SK-N-SH (cell line): Measurements from ENCODE around the gene ABCG1. TPM values are rescaled to one million over a fixed set of nuclear protein-coding genes. Genes with fewer than 3 reads are reported as not detected.

ENCODE experiments used
- CTCF ChIA-PET: fragments of 300-600, 350-600 bp; formaldehyde crosslinking; extraction: SDS; loops from one replicate; lab custom pipeline; 2021; lab: Yijun Ruan, JAX
- POLR2A ChIA-PET: fragments of 350-600 bp; sonication (Branson Sonifier 250); formaldehyde crosslinking; extraction: SDS; loops from one replicate; lab custom pipeline; 2020; ENCODE audit warnings: antibody characterized with exemption, inconsistent platforms; lab: Yijun Ruan, JAX
- DNase-seq: peaks from one replicate; pipeline ENCODE4 v3.0.0; 2012
- H2AFZ ChIP-seq: fragments of 200-600 bp; sonication (generic); 2 replicates; pipeline ENCODE4 v1.8.1; 2016; ENCODE audit warnings: antibody characterized with exemption, mild to moderate bottlenecking, low read depth
- H3F3A ChIP-seq: fragments of 200-600 bp; sonication (generic); replicated peaks from 2 replicates; pipeline ENCODE3; 2016; ENCODE audit warnings: antibody characterized with exemption, mild to moderate bottlenecking; ENCODE audit not compliant: insufficient read depth
- H3K27ac ChIP-seq, 2 experiments: fragments of 200-500 bp in 1 of 2; fragments of 200-600 bp in 1 of 2; sonication (Bioruptor generic) in 1 of 2; sonication (generic), shearing (Covaris generic) in 1 of 2; 2 replicates each; pipeline versions ENCODE4 v1.5.1 to v1.6.1; 2014 to 2016; ENCODE audit warnings: low read depth in 2 of 2, inconsistent platforms in 1 of 2, low read length in 1 of 2, mild to moderate bottlenecking in 1 of 2, mixed read lengths in 1 of 2
- H3K27me3 ChIP-seq: fragments of 200-600 bp; sonication (generic), shearing (Covaris generic); 2 replicates; pipeline ENCODE4 v1.6.1; 2016; ENCODE audit warnings: mixed run types; ENCODE audit not compliant: insufficient read depth
- H3K36me3 ChIP-seq, 2 experiments: fragments of 200-500 bp in 1 of 2; fragments of 200-600 bp in 1 of 2; sonication (Bioruptor generic) in 1 of 2; sonication (generic) in 1 of 2; replicated peaks in 1 of 2; 2 replicates each; pipeline versions ENCODE3 to v1.5.1; 2014 to 2016; ENCODE audit warnings: low read length in 1 of 2, mild to moderate bottlenecking in 1 of 2; ENCODE audit not compliant: insufficient read depth in 2 of 2, control insufficient read depth in 1 of 2
- H3K4me1 ChIP-seq, 2 experiments: fragments of 200-500 bp in 1 of 2; fragments of 200-600 bp in 1 of 2; sonication (Bioruptor generic) in 1 of 2; sonication (generic), shearing (Covaris generic) in 1 of 2; 2 replicates each; pipeline versions ENCODE4 v1.5.1 to v1.6.1; 2014 to 2016; ENCODE audit warnings: low read depth in 1 of 2, low read length in 1 of 2, mixed run types in 1 of 2; ENCODE audit not compliant: insufficient read depth in 2 of 2, control insufficient read depth in 1 of 2
- H3K4me2 ChIP-seq: fragments of 200-600 bp; sonication (generic), shearing (Covaris generic); 2 replicates; pipeline ENCODE4 v1.6.1; 2017; ENCODE audit warnings: mixed run types
- H3K4me3 ChIP-seq, 2 experiments: fragments of 200-500 bp in 1 of 2; fragments of 200-600 bp in 1 of 2; sonication (Bioruptor generic) in 1 of 2; sonication (generic), shearing (Covaris generic) in 1 of 2; 2 replicates each; pipeline versions ENCODE4 v1.5.1 to v1.8.1; 2014 to 2016; ENCODE audit warnings: low read depth in 2 of 2, inconsistent platforms in 1 of 2, low read length in 1 of 2, mild to moderate bottlenecking in 1 of 2, mixed read lengths in 1 of 2, moderate library complexity in 1 of 2
- H3K79me2 ChIP-seq: fragments of 200-600 bp; sonication (generic); 2 replicates; pipeline ENCODE4 v1.8.1; 2017; ENCODE audit warnings: mild to moderate bottlenecking; ENCODE audit not compliant: insufficient read depth
- H3K9ac ChIP-seq: fragments of 200-600 bp; sonication (generic); 2 replicates; pipeline ENCODE4 v1.6.1; 2017; ENCODE audit warnings: mixed run types
- H3K9me2 ChIP-seq: fragments of 200-600 bp; sonication (generic); 2 replicates; pipeline ENCODE4 v1.6.1; 2017; ENCODE audit warnings: mixed run types
- H3K9me3 ChIP-seq: fragments of 200-600 bp; sonication (generic); 2 replicates; pipeline ENCODE4 v1.6.1; 2017; ENCODE audit warnings: mixed run types, mild to moderate bottlenecking, moderate library complexity
- H4K20me1 ChIP-seq: fragments of 200-600 bp; sonication (generic); 2 replicates; pipeline ENCODE4 v1.6.1; 2017; ENCODE audit warnings: mild to moderate bottlenecking, mixed run types; ENCODE audit not compliant: insufficient read depth
- CTCF ChIP-seq: fragments of 200-600 bp; sonication (generic); IDR thresholded peaks from 2 replicates; pipeline ENCODE4 v1.6.1; 2017; ENCODE audit warnings: antibody characterized with exemption, mild to moderate bottlenecking, moderate library complexity
- EP300 ChIP-seq, 2 experiments: IDR thresholded peaks; 2 replicates each; pipeline versions ENCODE4 v1.4.0 to v1.6.1; 2012; ENCODE audit warnings: borderline replicate concordance in 1 of 2, low read depth in 1 of 2, low read length in 1 of 2
- EZH2phosphoT487 ChIP-seq: fragments of 200-600 bp; sonication (generic); IDR thresholded peaks from 2 replicates; pipeline ENCODE4 v1.6.1; 2017; ENCODE audit warnings: low read depth, mixed run types, mild to moderate bottlenecking, antibody characterized with exemption, moderate library complexity, borderline replicate concordance
- FOXM1 ChIP-seq: IDR thresholded peaks from 2 replicates; pipeline ENCODE4 v1.4.0; 2012; ENCODE audit warnings: low read depth, mild to moderate bottlenecking
- NRF1 ChIP-seq: IDR thresholded peaks from 2 replicates; pipeline ENCODE4 v1.6.1; 2012; ENCODE audit warnings: low read depth, mild to moderate bottlenecking, low read length
- RAD21 ChIP-seq: IDR thresholded peaks from 2 replicates; pipeline ENCODE4 v1.6.1; 2012; ENCODE audit warnings: mild to moderate bottlenecking, low read length
- RCOR1 ChIP-seq: fragments of 150-350 bp; IDR thresholded peaks from 2 replicates; pipeline ENCODE4 v1.6.1; 2017; ENCODE audit warnings: antibody characterized with exemption, low read length
- RFX5 ChIP-seq: IDR thresholded peaks from 2 replicates; pipeline ENCODE4 v1.6.1; 2012; ENCODE audit warnings: mild to moderate bottlenecking, improper control_type of control experiment, low read length
- SIN3A ChIP-seq: IDR thresholded peaks from 2 replicates; pipeline ENCODE4 v1.6.1; 2012; ENCODE audit warnings: low read depth, mild to moderate bottlenecking, low read length, moderate library complexity, borderline replicate concordance
- TEAD4 ChIP-seq: IDR thresholded peaks from 2 replicates; pipeline ENCODE4 v1.4.0; 2012; ENCODE audit warnings: mild to moderate bottlenecking, borderline replicate concordance; ENCODE audit not compliant: insufficient read depth
- USF1 ChIP-seq: IDR thresholded peaks from 2 replicates; pipeline ENCODE4 v1.4.0; 2012; ENCODE audit warnings: low read depth, borderline replicate concordance
- USF2 ChIP-seq: fragments of 150-350 bp; IDR thresholded peaks from 2 replicates; pipeline ENCODE4 v1.6.1; 2017; ENCODE audit warnings: antibody characterized with exemption, low read length, low read depth, borderline replicate concordance
- WGBS: methylation state at CpG from one replicate; pipeline ENCODE4 v1.1.6; 2017; ENCODE audit warnings: low lambda C conversion rate; 5-methylcytosine and 5-hydroxymethylcytosine counted together
- polyA plus RNA-seq, 3 experiments: library from polyadenylated mRNA; depleted of rRNA; stranded (reverse); fragments of >200 nt; gene quantifications; 2 replicates each; pipeline ENCODE4 v1.2.3, GENCODE V29; 2012

ABCG1 gene
- polyA plus RNA-seq (2012; rRNA removed): 0.07 and 0.11 TPM in 2 replicates
- 0.06 and 0.13 TPM in 2 replicates for polyA plus RNA-seq (2012; cell fraction: cytosol; rRNA removed)
- polyA plus RNA-seq (2012; cell fraction: nucleus; rRNA removed): 0.14 and 0.18 TPM in 2 replicates

GRCh38 chr21:42218836-42219605, at the start of gene ABCG1:
Gene ABCG1 (plus strand): TSS chr21:42219140. CDS start chr21:42219263, 123 bp downstream.
- Histone ChIP-seq H3K27me3 (peaks cover 11% of the 10 kb centered on the region; the same call in 1 of the 2 replicates), H3K4me2 (peak within 1 kb of the TSS; percentile 73), H2AFZ (no peak within 1 kb of the TSS; the same call in 1 of the 2 replicates), H3K4me3 (peak within 1 kb of the TSS; percentile 55 to 58; a peak in 3 of 4 replicates), H3K9me2 (no peaks in the 10 kb centered on the region), H3K79me2 (no peaks in the 10 kb centered on the region), H3K27ac (peak within 1 kb of the TSS in 1 of 2 experiments; percentile 79; a peak in 1 of 4 replicates), H3K4me1 (peaks cover 0 to 34% of the 10 kb centered on the region in 2 experiments; a peak in 2 of 4 replicates), H3K36me3 (no peaks in the 10 kb centered on the region), H3K9ac (no peak within 1 kb of the TSS), H3K9me3 (no peaks in the 10 kb centered on the region), H3F3A (no peaks in the 10 kb centered on the region), H4K20me1 (no peaks in the 10 kb centered on the region)
- TF ChIP-seq CTCF: no peak
- peak; percentile 27; the same call in 1 of the 2 replicates for TF ChIP-seq NRF1
- POLR2A ChIA-PET: interaction anchor here (0.6 to 3.9 kb wide), 6 partner anchors 15 to 256 kb away, joined by 3 to 28 read pairs (median 4); no protein-coding TSS in a partner anchor
- CTCF ChIA-PET: interaction anchor here (1.5 to 3.1 kb wide), 5 partner anchors 27 to 91 kb away, joined by 4 to 17 read pairs (median 7); no protein-coding TSS in a partner anchor
- peak; percentile 89 for DNase-seq
- WGBS: 1% methylated on average over 15 of the region's 83 CpGs

DNA sequence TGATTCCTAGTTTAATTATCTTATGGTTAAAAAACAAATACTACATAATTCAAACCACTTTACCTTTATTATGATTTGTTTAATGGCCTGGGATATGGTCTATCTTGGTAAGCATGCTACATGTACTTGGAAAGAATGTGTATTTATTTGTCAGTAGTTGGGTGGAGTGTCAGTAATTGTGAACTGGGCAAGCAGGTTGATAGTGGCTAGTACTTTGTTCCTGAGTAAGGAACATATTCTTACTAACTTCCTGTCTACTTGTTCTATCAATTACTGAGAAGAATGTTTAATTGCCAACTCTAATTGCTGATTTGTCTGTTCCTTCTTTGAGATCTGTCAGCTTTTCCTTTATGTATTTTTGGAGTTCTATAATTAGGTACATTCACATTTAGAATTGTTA, 49.2 kb upstream of the ABCG1 start:
- H3K79me2 ChIP-seq: no peaks in the 10 kb centered on the region
- POLR2A ChIA-PET: no interaction called here
- no peaks in the 10 kb centered on the region for H3K27me3 ChIP-seq
- no peak overlapping the region for H3K9ac ChIP-seq
- H3K4me2 ChIP-seq: no peak overlapping the region
- no peaks in the 10 kb centered on the region for H3K4me1 ChIP-seq
- no peak overlapping the region for H2AFZ ChIP-seq
- DNase-seq: no peak
- TF ChIP-seq RCOR1 (no peak), EZH2phosphoT487 (no peak), USF2 (no peak), EP300 (IDR thresholded peaks at IDR 0.05; ENCODE audit: borderline replicate concordance in 1 of 2, low read depth in 1 of 2, low read length in 1 of 2) (no peak), RAD21 (no peak), SIN3A (no peak), RFX5 (no peak), TEAD4 (no peak), FOXM1 (no peak), USF1 (no peak)
- TF ChIP-seq, all 33 proteins: peak for 0
- no peak overlapping the region for H3K4me3 ChIP-seq
- H3K36me3 ChIP-seq: no peaks in the 10 kb centered on the region
- H3F3A ChIP-seq: no peaks in the 10 kb centered on the region
- no peaks in the 10 kb centered on the region for H4K20me1 ChIP-seq
- H3K9me2 ChIP-seq: no peaks in the 10 kb centered on the region
- no peak overlapping the region for H3K27ac ChIP-seq
- CTCF ChIA-PET: interaction anchor here (2.2 kb wide), 1 partner anchor 24 kb away, joined by 8 read pairs; no protein-coding TSS in a partner anchor
- no peaks in the 10 kb centered on the region for H3K9me3 ChIP-seq
